Measurements from ENCODE around the gene PPT2. TPM values are rescaled to one million over a fixed set of nuclear protein-coding genes. Genes with fewer than 3 reads are reported as not detected.

The PPT2 gene
- total RNA-seq, 6 experiments from 2014 or later: 15.9 to 21.7 (median 18.6) TPM

DNA sequence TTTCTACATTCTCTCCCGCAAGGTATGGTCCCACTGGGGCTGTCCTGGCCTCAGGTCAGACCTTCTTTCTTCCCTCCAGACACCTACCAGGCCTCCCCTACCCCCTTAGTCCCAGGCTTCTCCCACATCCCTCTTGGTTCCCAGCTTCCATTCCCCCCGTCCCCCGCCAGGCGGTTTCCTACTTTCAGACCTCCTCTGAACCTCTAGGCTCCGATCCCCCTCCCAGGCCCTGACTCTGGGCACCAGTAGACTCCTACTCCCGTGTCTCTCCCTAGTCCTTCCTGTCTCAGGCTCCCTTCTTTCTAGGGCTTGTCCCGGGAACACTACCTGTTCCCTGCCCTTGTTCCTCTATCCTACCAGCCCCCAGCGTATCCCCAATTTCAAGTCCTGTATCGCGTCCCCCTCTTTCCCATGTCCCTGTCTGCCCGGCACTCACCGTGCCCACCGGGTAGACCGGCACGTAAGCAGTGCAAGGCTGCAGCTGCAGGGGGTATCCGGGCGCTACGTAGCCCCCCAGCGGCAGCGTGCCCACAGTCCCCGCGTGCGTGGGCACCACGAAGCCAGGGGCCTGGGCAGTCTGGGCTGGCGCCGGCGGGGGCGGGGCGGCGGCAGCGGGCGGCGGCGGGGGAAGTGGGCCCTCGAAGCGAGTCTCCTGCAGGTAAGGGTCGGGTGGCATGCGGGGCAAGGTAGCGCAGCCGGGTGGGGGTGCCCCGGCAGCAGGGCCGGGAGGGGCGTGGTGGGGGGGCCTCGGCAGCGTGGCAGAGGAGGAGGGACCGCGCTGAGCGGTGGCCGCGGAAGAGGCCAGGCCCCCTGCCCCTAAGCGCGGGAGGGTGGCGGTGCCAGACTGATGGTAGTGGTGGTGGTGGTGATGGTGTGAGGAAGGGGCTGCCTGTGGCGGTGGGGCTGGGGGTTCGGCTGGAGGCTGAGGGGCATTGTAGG, 3.7 kb upstream of the PPT2 start:
- Mint-ChIP-seq H3K27ac (no peak overlapping the region), H3K4me3 (peak overlapping the region; percentile 100)

DNA sequence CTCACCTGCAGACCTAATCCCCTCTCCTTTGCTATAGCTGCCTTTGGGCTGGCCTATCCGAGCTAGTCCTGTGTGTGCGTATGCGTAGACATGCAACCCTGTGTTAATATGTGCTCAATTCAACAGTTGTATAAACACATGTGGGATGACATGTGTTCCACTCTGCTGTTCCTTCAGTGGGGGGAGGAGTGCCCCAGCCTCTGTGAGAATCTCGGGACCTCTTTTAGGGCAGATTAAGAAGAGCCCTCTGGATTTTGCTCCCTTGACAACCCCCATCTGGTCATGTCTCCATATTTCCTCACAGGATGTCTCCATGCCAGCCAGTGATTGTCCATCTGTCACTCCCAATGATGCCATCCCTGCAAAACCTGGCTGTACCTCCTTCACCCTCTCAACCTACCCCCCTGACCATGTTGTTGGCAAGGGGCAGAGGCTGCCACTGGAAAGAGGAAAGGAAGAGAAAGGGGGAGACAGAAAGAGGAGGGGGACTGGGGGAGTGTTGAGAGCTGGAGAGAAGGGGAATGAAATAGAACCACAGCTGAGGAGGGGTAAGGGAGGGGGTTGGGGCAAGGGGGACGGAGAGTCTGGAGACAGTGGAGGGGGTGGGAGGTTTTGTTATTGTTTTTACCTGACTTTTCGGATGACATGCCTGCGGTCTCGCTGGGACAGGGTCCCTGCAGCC, 2.6 kb upstream of the PPT2 start:
- no peak for DNase-seq
- Mint-ChIP-seq H3K36me3 (ENCODE audit: low read depth) (peaks cover 13% of the 10 kb centered on the region; the same call in 1 of the 2 replicates), H3K9me3 (no peaks in the 10 kb centered on the region), H3K27ac (peak overlapping the region; percentile 17; the same call in 1 of the 2 replicates), H3K27me3 (ENCODE audit: insufficient read depth) (peaks cover 6% of the 10 kb centered on the region), H3K4me1 (ENCODE audit: low read depth) (peaks cover 43% of the 10 kb centered on the region), H3K4me3 (peak overlapping the region; percentile 100)
- TF ChIP-seq, protein P1, sequence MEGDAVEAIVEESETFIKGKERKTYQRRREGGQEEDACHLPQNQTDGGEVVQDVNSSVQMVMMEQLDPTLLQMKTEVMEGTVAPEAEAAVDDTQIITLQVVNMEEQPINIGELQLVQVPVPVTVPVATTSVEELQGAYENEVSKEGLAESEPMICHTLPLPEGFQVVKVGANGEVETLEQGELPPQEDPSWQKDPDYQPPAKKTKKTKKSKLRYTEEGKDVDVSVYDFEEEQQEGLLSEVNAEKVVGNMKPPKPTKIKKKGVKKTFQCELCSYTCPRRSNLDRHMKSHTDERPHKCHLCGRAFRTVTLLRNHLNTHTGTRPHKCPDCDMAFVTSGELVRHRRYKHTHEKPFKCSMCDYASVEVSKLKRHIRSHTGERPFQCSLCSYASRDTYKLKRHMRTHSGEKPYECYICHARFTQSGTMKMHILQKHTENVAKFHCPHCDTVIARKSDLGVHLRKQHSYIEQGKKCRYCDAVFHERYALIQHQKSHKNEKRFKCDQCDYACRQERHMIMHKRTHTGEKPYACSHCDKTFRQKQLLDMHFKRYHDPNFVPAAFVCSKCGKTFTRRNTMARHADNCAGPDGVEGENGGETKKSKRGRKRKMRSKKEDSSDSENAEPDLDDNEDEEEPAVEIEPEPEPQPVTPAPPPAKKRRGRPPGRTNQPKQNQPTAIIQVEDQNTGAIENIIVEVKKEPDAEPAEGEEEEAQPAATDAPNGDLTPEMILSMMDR (IDR thresholded peaks at IDR 0.05): no peak

More for the DNA sequence above, 3.7 kb upstream of the PPT2 start:
- Mint-ChIP-seq H3K9me3 (no peaks in the 10 kb centered on the region), H3K4me1 (ENCODE audit: low read depth) (peaks cover 38% of the 10 kb centered on the region), H3K27me3 (ENCODE audit: insufficient read depth) (peaks cover 7% of the 10 kb centered on the region), H3K36me3 (ENCODE audit: low read depth) (peaks cover 13% of the 10 kb centered on the region; the same call in 1 of the 2 replicates)
- TF ChIP-seq, protein P1 (IDR thresholded peaks at IDR 0.05): no peak
- no peak for DNase-seq

DNA sequence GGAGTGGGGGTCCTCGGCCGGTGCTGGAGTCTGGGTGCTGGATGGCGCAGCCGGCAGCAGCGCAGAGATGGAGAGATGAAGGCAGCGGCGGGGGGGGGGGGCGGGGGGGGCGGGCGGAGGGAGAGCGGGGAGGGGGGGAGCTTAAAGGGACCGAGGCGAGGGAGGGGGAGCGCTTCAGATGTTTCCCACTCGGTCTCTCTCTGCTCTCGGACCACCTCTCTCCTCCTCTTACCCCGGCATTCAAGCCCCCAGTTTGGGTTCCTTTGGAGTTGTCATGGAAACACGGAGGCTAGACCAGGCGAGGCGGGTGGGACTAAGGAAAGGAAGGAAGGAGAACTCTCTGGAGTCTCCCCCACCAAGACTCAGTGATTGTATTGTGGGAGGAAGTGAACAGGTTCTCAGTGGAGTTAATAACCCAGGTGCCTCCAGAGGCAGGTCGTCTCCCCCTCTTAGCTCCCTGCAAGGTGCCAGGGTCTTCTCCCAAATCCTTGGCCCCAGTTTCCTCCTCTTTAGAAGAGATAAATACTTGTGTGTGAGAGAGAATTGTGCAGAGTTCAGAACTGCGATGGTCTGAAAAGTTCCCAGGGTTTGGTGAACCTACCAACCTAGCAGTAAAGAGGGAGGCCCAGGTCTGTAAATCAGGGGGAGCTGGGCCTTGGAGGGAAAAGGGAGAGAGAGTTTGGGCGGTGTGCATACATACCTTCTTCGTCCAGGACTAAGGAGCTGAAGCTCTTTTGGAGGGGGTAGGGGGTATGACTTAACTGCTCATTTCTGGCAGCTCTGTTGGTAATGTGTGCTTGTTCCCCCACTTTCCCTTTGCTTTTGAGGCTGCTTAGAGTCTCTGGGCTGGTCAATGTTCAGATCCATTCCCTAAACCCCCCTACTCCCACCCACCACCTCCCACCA, 1.8 kb upstream of the PPT2 start, which contains the start of gene PRRT1:
Gene PRRT1, minus strand, starts transcription at position 77 of the 906 bp plus-strand sequence. CDS start 112 bp downstream, outside the sequence.
- peak within 1 kb of the TSS; percentile 97 for H3K27ac Mint-ChIP-seq
- H3K27me3 Mint-ChIP-seq (ENCODE audit: insufficient read depth): peaks cover 5% of the 10 kb centered on the region
- H3K4me3 Mint-ChIP-seq: peak within 1 kb of the TSS; percentile 100

DNA sequence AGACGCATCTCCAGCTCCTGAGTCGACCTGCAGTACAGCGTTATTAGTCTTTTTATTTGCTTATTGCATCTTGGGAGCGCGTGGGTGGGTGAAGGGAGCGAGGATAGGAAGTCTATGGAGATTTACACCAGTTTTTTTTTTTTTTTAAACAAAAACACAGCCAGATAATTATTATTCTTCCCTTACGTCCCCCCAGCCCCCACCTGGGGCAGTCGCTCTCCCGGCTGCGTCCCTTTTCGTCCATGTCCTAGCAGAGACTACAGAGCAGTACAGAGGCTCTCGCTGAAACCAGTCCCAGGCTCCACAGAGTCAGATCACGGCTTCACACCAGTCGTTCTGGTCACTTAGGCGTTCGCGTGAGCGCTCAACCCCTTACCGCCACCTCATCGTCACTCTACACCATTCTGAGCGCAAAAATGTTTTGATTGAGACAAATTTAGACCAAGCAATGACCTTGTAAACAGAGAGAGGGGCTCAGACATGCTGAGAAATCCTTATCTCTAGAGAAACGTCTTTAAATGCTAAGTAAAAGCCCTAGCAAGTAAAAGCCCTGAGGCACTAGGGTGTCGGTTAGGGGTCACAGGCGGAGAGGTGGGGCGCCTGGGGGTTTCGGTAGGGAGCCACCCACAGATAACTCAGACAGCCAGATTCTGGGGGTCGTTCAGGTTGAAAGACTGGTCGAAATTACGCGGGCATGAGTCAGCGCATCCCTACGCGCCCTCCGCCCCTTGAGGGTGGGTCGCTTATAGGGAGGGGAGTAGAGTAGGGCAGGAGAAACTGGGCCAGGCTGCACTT, 975 bp upstream of the PPT2 start:
- Mint-ChIP-seq H3K9me3 (no peaks in the 10 kb centered on the region), H3K4me3 (peak overlapping the region; percentile 100), H3K27me3 (ENCODE audit: insufficient read depth) (peaks cover 4% of the 10 kb centered on the region), H3K4me1 (ENCODE audit: low read depth) (peaks cover 43% of the 10 kb centered on the region), H3K36me3 (ENCODE audit: low read depth) (peaks cover 20% of the 10 kb centered on the region), H3K27ac (peak overlapping the region; percentile 97)
- DNase-seq: peak; percentile 46
- TF ChIP-seq, protein P1 (IDR thresholded peaks at IDR 0.05): no peak

More for the DNA sequence above, 1.8 kb upstream of the PPT2 start, which contains the start of gene PRRT1:
- DNase-seq: no peak
- H3K9me3 Mint-ChIP-seq: no peaks in the 10 kb centered on the region
- H3K4me1 Mint-ChIP-seq (ENCODE audit: low read depth): peaks cover 43% of the 10 kb centered on the region
- H3K36me3 Mint-ChIP-seq (ENCODE audit: low read depth): peaks cover 13% of the 10 kb centered on the region; the same call in 1 of the 2 replicates
- TF ChIP-seq, protein P1 (IDR thresholded peaks at IDR 0.05): no peak

Data from HFFc6 (cell line).